GM21447 (cell line): ENCODE results near the gene COL18A1.
"Not testable (repeated sequence)": the region's sequence is repeated elsewhere in the genome, so short reads cannot be mapped to it uniquely, and the experiment has no call there.

ENCODE experiments used
- ATAC-seq: cut with Tn5 transposase; IDR thresholded peaks from one replicate; pipeline ENCODE4 v1.9.1; 2021; ENCODE audit not compliant: unreplicated experiment

Gene COL18A1

GRCh38 chr21:45438391-45439145, 33.6 kb downstream of the COL18A1 start:
- ATAC-seq, result no peak

GRCh38 chr21:45439161-45439872, 34.4 kb downstream of the COL18A1 start:
- ATAC-seq, result no peak

GRCh38 chr21:45439901-45440461, 35.0 kb downstream of the COL18A1 start:
- no peak for ATAC-seq

- ATAC-seq, result no peak
These were observed 35.9 kb downstream of the COL18A1 start for GRCh38 chr21:45440736-45441350.

GRCh38 chr21:45441431-45442255, 36.7 kb downstream of the COL18A1 start:
- ATAC-seq, result no peak

GRCh38 chr21:45442276-45442675, 37.3 kb downstream of the COL18A1 start:
- ATAC-seq, result no peak

GRCh38 chr21:45442686-45443594, 38.0 kb downstream of the COL18A1 start:
- not testable (repeated sequence) for ATAC-seq

GRCh38 chr21:45443595-45444181, 38.7 kb downstream of the COL18A1 start:
- no peak for ATAC-seq

- ATAC-seq, result no peak
These were observed 39.4 kb downstream of the COL18A1 start for GRCh38 chr21:45444385-45444784.

- no peak for ATAC-seq
These were observed 40.4 kb downstream of the COL18A1 start for GRCh38 chr21:45445369-45445768.

- no peak for ATAC-seq
These were observed 42.9 kb downstream of the COL18A1 start for GRCh38 chr21:45447821-45448220.

GRCh38 chr21:45448283-45448809, 43.4 kb downstream of the COL18A1 start:
- ATAC-seq, result no peak

GRCh38 chr21:45448810-45449657, 44.1 kb downstream of the COL18A1 start:
- no peak for ATAC-seq

GRCh38 chr21:45449658-45450422, 44.9 kb downstream of the COL18A1 start:
- no peak for ATAC-seq

- no peak for ATAC-seq
These were observed 45.6 kb downstream of the COL18A1 start for GRCh38 chr21:45450423-45451090.

- ATAC-seq, result no peak
These were observed 46.3 kb downstream of the COL18A1 start for GRCh38 chr21:45451091-45451740.
